Measurements from ENCODE around the gene STIP1.

DNA sequence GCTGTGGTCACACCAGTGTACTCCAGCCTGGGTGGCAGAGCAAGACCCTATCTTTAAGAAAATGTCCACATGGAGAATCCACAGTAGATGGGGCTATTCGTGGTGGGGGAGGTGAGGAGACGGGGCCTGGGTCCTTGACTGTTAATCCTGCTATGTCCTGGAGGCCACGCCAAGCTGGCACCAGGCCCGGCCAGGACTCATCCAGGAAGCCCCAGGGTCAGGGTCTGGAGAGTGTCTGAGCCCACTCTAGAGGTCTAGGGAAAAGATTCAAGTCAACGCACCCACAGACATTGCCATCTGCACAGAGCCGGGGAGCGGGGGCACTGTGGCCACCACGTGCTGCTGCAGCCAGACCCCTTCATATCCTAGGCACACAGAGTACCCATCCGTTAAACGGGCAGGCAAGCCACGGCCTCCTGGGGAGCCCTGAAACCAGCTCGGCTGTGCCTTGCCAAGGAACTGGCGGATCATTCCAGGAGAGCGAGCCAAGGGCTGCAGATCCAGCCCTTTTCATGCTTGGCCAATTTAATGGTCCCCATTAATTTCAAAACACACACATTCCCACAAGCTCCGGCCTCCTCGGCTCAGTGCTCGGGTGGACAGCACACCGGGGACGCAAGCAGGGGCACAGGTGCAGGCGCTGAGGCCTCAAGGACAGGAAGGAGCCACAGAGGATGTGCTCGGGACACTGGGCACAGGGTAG lies 44.7 kb upstream of the STIP1 start:
- TF ChIP-seq, protein P1, sequence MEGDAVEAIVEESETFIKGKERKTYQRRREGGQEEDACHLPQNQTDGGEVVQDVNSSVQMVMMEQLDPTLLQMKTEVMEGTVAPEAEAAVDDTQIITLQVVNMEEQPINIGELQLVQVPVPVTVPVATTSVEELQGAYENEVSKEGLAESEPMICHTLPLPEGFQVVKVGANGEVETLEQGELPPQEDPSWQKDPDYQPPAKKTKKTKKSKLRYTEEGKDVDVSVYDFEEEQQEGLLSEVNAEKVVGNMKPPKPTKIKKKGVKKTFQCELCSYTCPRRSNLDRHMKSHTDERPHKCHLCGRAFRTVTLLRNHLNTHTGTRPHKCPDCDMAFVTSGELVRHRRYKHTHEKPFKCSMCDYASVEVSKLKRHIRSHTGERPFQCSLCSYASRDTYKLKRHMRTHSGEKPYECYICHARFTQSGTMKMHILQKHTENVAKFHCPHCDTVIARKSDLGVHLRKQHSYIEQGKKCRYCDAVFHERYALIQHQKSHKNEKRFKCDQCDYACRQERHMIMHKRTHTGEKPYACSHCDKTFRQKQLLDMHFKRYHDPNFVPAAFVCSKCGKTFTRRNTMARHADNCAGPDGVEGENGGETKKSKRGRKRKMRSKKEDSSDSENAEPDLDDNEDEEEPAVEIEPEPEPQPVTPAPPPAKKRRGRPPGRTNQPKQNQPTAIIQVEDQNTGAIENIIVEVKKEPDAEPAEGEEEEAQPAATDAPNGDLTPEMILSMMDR (conservative IDR thresholded peaks at IDR 0.05) = no peak
- no peak for TF ChIP-seq EZH2 (IDR thresholded peaks at IDR 0.05; ENCODE audit: low read depth)
